Neuronal stem cell (in vitro differentiated cells): Measurements from ENCODE around the gene TAF11L12.
A peak's percentile ranks its signal among the peaks of the same experiment; 100 is the strongest.
"Not testable (repeated sequence)": the region's sequence is repeated elsewhere in the genome, so short reads cannot be mapped to it uniquely, and the experiment has no call there.

Experiments used
- DNase-seq: peaks from one replicate; pipeline ENCODE4 v3.0.0-alpha.2; 2013; ENCODE audit warnings: low spot score
- H2AFZ ChIP-seq: one replicate; pipeline ENCODE4 v1.6.1; 2013; ENCODE audit warnings: mild to moderate bottlenecking, low read length, inconsistent platforms
- H2AK5ac ChIP-seq: 2 replicates; pipeline ENCODE4 v1.6.1; 2013; ENCODE audit warnings: low read depth, mild to moderate bottlenecking, inconsistent platforms, low read length, moderate library complexity, mixed read lengths
- H2BK120ac ChIP-seq: 2 replicates; pipeline ENCODE4 v1.6.1; 2013; ENCODE audit warnings: low read depth, mild to moderate bottlenecking, inconsistent platforms, low read length, moderate library complexity, mixed read lengths
- H2BK12ac ChIP-seq: one replicate; pipeline ENCODE4 v1.6.1; 2013; ENCODE audit warnings: low read length, inconsistent platforms
- H2BK15ac ChIP-seq: 2 replicates; pipeline ENCODE4 v1.6.1; 2013; ENCODE audit warnings: mild to moderate bottlenecking, low read length, inconsistent platforms, mixed read lengths
- H2BK5ac ChIP-seq: one replicate; pipeline ENCODE4 v1.6.1; 2013; ENCODE audit warnings: inconsistent platforms, mild to moderate bottlenecking, low read length, moderate library complexity
- H3K14ac ChIP-seq: one replicate; pipeline ENCODE4 v1.6.1; 2013; ENCODE audit warnings: low read length, inconsistent platforms
- H3K18ac ChIP-seq: 2 replicates; pipeline ENCODE4 v1.6.1; 2013; ENCODE audit warnings: low read length, inconsistent platforms
- H3K23ac ChIP-seq: 2 replicates; pipeline ENCODE4 v1.6.1; 2013; ENCODE audit warnings: low read depth, mild to moderate bottlenecking, mixed read lengths, low read length, inconsistent platforms; ENCODE audit not compliant: poor library complexity
- H3K27ac ChIP-seq: replicated peaks from 3 replicates; pipeline ENCODE4 v1.5.1; 2013; ENCODE audit warnings: low read length, inconsistent platforms
- H3K27me3 ChIP-seq, 3 experiments: 2 replicates each; pipeline ENCODE4 v1.6.1; 2013; ENCODE audit warnings: low read length in 3 of 3, mild to moderate bottlenecking in 2 of 3, inconsistent platforms in 1 of 3, low read depth in 1 of 3, mixed read lengths in 1 of 3, moderate library complexity in 1 of 3; ENCODE audit not compliant: control insufficient read depth in 3 of 3, insufficient read depth in 3 of 3
- H3K36me3 ChIP-seq, 2 donors: replicated peaks in 1 of 2; 2 replicates each; pipeline ENCODE4 v1.6.1; 2013; ENCODE audit warnings: low read length in 2 of 2; ENCODE audit not compliant: control insufficient read depth in 2 of 2, insufficient read depth in 2 of 2
- H3K4ac ChIP-seq: 2 replicates; pipeline ENCODE4 v1.6.1; 2013; ENCODE audit warnings: inconsistent platforms, mild to moderate bottlenecking, low read length, moderate library complexity
- H3K4me1 ChIP-seq, 2 donors: 1 replicate in 1 of 2; 2 replicates in 1 of 2; pipeline ENCODE4 v1.6.1; 2013; ENCODE audit warnings: low read length in 2 of 2, low read depth in 1 of 2; ENCODE audit not compliant: control insufficient read depth in 2 of 2, insufficient read depth in 1 of 2
- H3K4me2 ChIP-seq: one replicate; pipeline ENCODE4 v1.6.1; 2013; ENCODE audit warnings: mild to moderate bottlenecking, low read length, inconsistent platforms; ENCODE audit not compliant: insufficient read depth, poor library complexity, severe bottlenecking
- H3K4me3 ChIP-seq, 2 donors: 2 replicates each; pipeline ENCODE4 v1.5.1; 2013; ENCODE audit warnings: low read length in 2 of 2, mild to moderate bottlenecking in 2 of 2, inconsistent platforms in 1 of 2, moderate library complexity in 1 of 2
- H3K79me1 ChIP-seq: one replicate; pipeline ENCODE4 v1.6.1; 2013; ENCODE audit warnings: low read depth, mild to moderate bottlenecking, inconsistent platforms, low read length, moderate library complexity
- H3K9ac ChIP-seq: one replicate; pipeline ENCODE4 v1.6.1; 2013; ENCODE audit warnings: mild to moderate bottlenecking, low read depth, low read length, inconsistent platforms; ENCODE audit not compliant: poor library complexity
- H3K9me3 ChIP-seq, 2 donors: replicated peaks in 1 of 2; 2 replicates each; pipeline versions ENCODE3 to v1.6.1; 2013; ENCODE audit warnings: low read length in 2 of 2, mild to moderate bottlenecking in 2 of 2, inconsistent platforms in 1 of 2, low read depth in 1 of 2, mixed read lengths in 1 of 2, moderate library complexity in 1 of 2; ENCODE audit not compliant: control insufficient read depth in 2 of 2, insufficient read depth in 1 of 2
- H4K8ac ChIP-seq: one replicate; pipeline ENCODE4 v1.6.1; 2013; ENCODE audit warnings: low read depth, mild to moderate bottlenecking, inconsistent platforms, low read length, moderate library complexity
- H4K91ac ChIP-seq: one replicate; pipeline ENCODE4 v1.6.1; 2013; ENCODE audit warnings: low read length, low read depth, mild to moderate bottlenecking, inconsistent platforms; ENCODE audit not compliant: poor library complexity
- WGBS, 2 donors: extraction: QIAGEN DNeasy Blood & Tissue Kit; methylation state at CpG; one replicate each; pipeline ENCODE4 v1.1.7; 2013; ENCODE audit warnings: missing lambda C conversion rate in 2 of 2, mixed read lengths in 1 of 2; ENCODE audit not compliant: insufficient read length in 2 of 2, insufficient replicate concordance in 1 of 2; ENCODE audit errors: extremely low coverage in 2 of 2; 5-methylcytosine and 5-hydroxymethylcytosine counted together

The TAF11L12 gene

GRCh38 chr5:17597728-17598127 is 12.5 kb upstream of the TAF11L12 start, which contains the start of gene TAF11L10:
Gene TAF11L10, minus strand, starts transcription at chr5:17597828.
- not testable (repeated sequence) for H3K14ac ChIP-seq, H3K27me3 ChIP-seq, H3K23ac ChIP-seq, H3K4me1 ChIP-seq, H2BK5ac ChIP-seq, H3K9ac ChIP-seq, H2BK12ac ChIP-seq, H3K9me3 ChIP-seq, H2BK120ac ChIP-seq, H4K91ac ChIP-seq, H2BK15ac ChIP-seq, H3K4ac ChIP-seq, H3K18ac ChIP-seq, H3K4me3 ChIP-seq, DNase-seq, H2AFZ ChIP-seq, H3K27ac ChIP-seq, H3K4me2 ChIP-seq, H3K36me3 ChIP-seq, H2AK5ac ChIP-seq, H4K8ac ChIP-seq, H3K79me1 ChIP-seq
- no CpG with 5 or more reads among the region's 15 CpGs for WGBS, 2 donors

GRCh38 chr5:17603880-17604279 is 6.3 kb upstream of the TAF11L12 start, which contains the start of gene TAF11L11:
Gene TAF11L11, plus strand, starts transcription at chr5:17604183.
- not testable (repeated sequence) for H4K8ac ChIP-seq, H3K9me3 ChIP-seq, H3K23ac ChIP-seq, H2AK5ac ChIP-seq, DNase-seq, H3K27ac ChIP-seq, H2BK120ac ChIP-seq, H3K27me3 ChIP-seq, H3K79me1 ChIP-seq, H2BK5ac ChIP-seq, H3K36me3 ChIP-seq, H2AFZ ChIP-seq, H2BK15ac ChIP-seq, H3K9ac ChIP-seq, H4K91ac ChIP-seq, H2BK12ac ChIP-seq, H3K18ac ChIP-seq, H3K4ac ChIP-seq, H3K14ac ChIP-seq, H3K4me2 ChIP-seq, H3K4me1 ChIP-seq
- H3K4me3 ChIP-seq: peak within 1 kb of the TSS in 1 of 2 donors; percentile 34
- WGBS, 2 donors: no CpG with 5 or more reads among the region's 6 CpGs

GRCh38 chr5:17604951-17605350 is 5.2 kb upstream of the TAF11L12 start:
- no peak overlapping the region for H2BK5ac ChIP-seq
- H3K4me1 ChIP-seq: no peaks in the 10 kb centered on the region
- no peak overlapping the region for H3K4ac ChIP-seq
- H3K9me3 ChIP-seq: no peaks in the 10 kb centered on the region
- no peak overlapping the region for H3K4me2 ChIP-seq
- no peak overlapping the region for H3K18ac ChIP-seq
- H2BK120ac ChIP-seq: no peak overlapping the region
- H4K91ac ChIP-seq: no peak overlapping the region
- no peaks in the 10 kb centered on the region for H3K36me3 ChIP-seq
- H2AK5ac ChIP-seq: no peak overlapping the region
- H3K23ac ChIP-seq: no peak overlapping the region
- no peak overlapping the region for H3K27ac ChIP-seq
- no peak overlapping the region for H2AFZ ChIP-seq
- H3K27me3 ChIP-seq: no peaks in the 10 kb centered on the region
- H2BK15ac ChIP-seq: no peak overlapping the region
- no peak for DNase-seq
- peak overlapping the region in 1 of 2 donors; percentile 34 for H3K4me3 ChIP-seq
- no peak overlapping the region for H2BK12ac ChIP-seq
- no peak overlapping the region for H3K9ac ChIP-seq
- no peak overlapping the region for H4K8ac ChIP-seq
- no CpG with 5 or more reads among the region's 14 CpGs for WGBS, 2 donors
- no peaks in the 10 kb centered on the region for H3K79me1 ChIP-seq
- H3K14ac ChIP-seq: no peak overlapping the region

GRCh38 chr5:17607461-17607860 is 2.7 kb upstream of the TAF11L12 start:
- not testable (repeated sequence) for H3K79me1 ChIP-seq, H3K27me3 ChIP-seq, H3K9ac ChIP-seq, H3K14ac ChIP-seq, H3K18ac ChIP-seq, H2AK5ac ChIP-seq, H3K36me3 ChIP-seq, H2BK15ac ChIP-seq, H3K4me2 ChIP-seq, H2AFZ ChIP-seq, H2BK12ac ChIP-seq, H2BK5ac ChIP-seq, DNase-seq, H3K27ac ChIP-seq, H3K4me1 ChIP-seq, H4K8ac ChIP-seq, H3K4ac ChIP-seq, H3K23ac ChIP-seq, H3K9me3 ChIP-seq, H2BK120ac ChIP-seq, H4K91ac ChIP-seq
- peak overlapping the region in 1 of 2 donors; percentile 59 for H3K4me3 ChIP-seq
- no CpG with 5 or more reads among the region's 4 CpGs for WGBS, 2 donors
